Measurements from ENCODE around the gene MFSD11.
"Not testable (repeated sequence)": the region's sequence is repeated elsewhere in the genome, so short reads cannot be mapped to it uniquely, and the experiment has no call there.

The MFSD11 gene

DNA sequence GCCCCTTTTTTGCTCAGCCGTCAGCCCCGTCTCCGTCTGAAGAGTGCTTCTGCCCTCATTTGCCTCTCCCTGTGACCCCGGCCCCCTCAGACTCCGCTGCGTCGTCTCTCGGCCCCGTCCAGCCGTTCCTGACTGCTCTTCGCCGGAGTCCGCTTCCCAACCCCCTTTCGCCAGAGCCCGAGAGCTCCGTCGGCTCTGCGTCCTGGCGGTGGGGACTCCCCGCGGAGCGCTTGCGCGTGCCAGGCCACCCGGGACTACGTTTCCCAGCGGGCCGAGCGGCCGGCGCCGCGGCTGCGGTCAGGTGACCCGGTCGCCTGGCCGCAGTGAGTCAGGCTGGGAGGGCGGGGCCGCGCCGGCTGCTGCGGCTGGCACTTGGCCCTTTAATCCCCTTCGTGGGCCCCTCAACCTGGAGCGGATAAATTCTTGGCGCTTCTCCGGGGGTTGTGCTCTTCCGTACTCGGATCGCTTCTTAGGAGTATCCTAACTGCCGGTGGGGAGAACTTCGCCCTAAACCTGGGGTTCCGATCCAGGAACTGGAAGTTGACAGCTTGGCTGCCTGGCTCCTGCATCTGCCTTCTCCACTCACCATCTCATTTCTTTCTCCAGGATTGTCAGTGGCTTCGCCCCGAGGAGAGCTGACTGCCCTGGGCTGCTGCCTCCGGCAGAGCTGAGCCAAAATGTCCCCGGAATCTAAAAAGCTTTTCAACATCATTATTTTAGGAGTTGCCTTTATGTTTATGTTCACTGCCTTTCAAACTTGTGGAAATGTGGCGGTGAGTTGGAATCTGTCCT lies at the start of gene MFSD11:
TSS of gene MFSD11 (plus strand) at position 444 of the 792 bp plus-strand sequence. CDS start at position 678, 234 bp downstream.
- FAIRE-seq (no peak), DNase-seq (ENCODE audit: extremely low spot score, insufficient read length, low read depth) (peak; percentile 83)

- no peak for DNase-seq (ENCODE audit: extremely low spot score, insufficient read length, low read depth)
- no peak for FAIRE-seq
These were observed 49.7 kb upstream of the MFSD11 start for GRCh38 chr17:76688165-76688622.

- FAIRE-seq (no peak), DNase-seq (ENCODE audit: extremely low spot score, insufficient read length, low read depth) (no peak)
These were observed 48.1 kb upstream of the MFSD11 start for GRCh38 chr17:76689859-76690258.

DNA sequence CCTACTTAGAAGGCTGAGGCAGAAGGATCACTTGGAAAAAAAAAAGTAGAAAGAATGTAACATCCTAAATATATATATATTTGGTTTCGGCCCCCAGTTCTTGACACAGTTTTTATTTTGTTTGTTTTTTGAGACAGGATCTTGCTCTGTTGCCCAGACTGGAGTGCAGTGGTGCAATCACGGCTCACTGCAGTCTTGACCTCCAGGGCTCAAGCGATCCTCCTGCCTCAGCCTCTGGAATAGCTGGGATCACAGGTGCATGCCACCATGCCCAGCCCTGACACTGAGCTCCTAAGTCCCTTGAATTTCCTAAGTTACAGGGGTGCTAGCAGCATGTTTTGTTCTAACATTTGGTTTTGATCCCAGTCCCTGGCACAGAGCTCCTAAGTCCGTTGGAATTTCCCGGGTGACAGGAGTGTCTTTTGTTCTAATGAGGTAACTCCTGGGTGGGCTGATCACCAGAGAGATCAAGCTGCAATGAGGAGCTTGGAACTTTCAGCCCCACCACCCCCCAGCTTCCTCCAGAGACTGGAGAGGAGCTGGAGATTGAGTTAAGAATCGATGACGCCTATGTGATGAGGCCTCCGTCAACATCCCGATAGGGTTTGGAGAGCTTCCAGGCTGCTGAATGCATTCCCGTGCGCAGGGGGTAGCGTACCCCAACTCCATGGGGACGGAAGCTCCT lies 47.2 kb upstream of the MFSD11 start:
- DNase-seq (ENCODE audit: extremely low spot score, insufficient read length, low read depth) (no peak), FAIRE-seq (no peak)

DNA sequence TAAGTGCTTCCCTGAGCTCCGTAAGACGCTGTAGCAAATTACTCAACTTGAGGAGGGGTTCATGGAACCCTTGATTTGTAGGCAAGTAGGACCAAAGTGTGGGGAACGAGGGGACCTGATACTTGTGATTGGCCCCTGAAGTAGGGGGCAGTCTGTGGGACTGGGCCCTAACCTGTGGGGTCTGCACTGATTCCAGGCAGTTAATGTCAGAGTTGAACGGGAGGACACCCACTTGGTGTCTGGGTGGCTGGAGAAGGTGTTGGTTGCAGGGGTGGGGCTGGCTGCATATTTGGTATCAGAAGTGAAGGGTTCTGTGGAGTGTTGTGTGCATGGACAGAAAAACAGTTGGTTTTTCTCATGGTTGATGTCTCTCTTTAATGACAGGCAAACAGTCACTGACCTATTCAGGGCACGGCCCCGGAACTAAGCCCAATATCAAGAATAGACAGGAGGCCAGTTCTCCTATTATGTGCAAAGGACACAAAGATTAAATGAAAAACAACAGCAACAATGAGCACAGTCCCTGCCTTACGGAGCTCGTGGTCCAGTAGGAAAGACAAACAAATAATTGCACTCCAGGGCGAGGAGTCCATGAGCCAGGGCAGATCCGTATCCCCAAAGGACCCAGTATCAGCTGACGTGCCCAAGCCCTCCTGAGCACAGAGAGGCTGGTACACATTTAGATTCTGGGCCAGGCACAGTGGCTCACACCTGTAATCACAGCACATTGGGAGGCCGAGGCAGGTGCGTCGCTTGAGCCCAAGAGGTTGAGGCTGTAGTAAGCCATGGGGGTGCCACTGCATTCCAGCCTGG lies 46.3 kb upstream of the MFSD11 start:
- FAIRE-seq = no peak
- no peak for DNase-seq (ENCODE audit: extremely low spot score, insufficient read length, low read depth)

DNA sequence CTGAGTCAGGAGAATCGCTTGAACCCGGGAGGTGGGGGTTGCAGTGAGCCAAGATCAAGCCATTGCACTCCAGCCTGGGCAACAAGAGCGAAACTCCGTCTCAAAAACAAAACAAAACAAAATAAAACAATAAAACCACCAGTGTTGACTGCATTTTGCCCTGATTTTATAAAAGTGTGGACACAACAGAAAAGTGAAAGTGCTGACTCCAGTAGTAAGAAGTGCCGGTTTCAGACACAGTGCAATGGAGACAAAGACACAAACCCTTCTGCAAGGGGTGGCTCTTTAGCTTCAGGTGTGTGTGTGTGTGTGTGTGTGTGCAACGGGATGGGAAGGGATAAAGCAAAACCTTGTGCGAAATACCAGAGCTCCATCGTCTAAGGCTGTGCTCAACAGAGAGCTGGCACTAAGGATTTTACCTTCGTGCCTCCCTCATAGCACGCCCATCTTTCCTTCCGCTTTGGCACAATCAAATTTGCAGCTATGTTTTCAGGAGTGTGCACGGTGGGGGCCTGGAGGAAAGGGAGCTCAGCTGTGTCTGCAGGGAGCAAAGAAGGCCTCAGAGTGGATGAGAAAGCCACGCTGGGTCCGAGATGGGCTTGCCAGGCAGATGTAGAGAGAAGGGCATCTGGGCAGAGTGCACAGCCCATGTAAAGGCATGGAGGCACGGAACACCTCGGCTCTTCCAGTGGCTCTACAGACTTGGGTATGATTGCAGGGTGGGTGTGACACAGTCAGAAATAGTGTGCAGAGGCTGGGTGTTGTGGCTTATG lies 42.7 kb upstream of the MFSD11 start:
- DNase-seq (ENCODE audit: extremely low spot score, insufficient read length, low read depth) = no peak
- no peak for FAIRE-seq

GRCh38 chr17:76696763-76697701 lies 40.9 kb upstream of the MFSD11 start:
- peak; percentile 92 for FAIRE-seq
- DNase-seq (ENCODE audit: extremely low spot score, insufficient read length, low read depth) = peak; percentile 65

GRCh38 chr17:76697702-76698465 lies 40.0 kb upstream of the MFSD11 start:
- FAIRE-seq (no peak), DNase-seq (ENCODE audit: extremely low spot score, insufficient read length, low read depth) (no peak)

- not testable (repeated sequence) for DNase-seq (ENCODE audit: extremely low spot score, insufficient read length, low read depth); FAIRE-seq
These were observed 39.4 kb upstream of the MFSD11 start for GRCh38 chr17:76698466-76698977.

GRCh38 chr17:76700270-76700616 lies 37.7 kb upstream of the MFSD11 start:
- no peak for DNase-seq (ENCODE audit: extremely low spot score, insufficient read length, low read depth)
- FAIRE-seq = no peak

DNA sequence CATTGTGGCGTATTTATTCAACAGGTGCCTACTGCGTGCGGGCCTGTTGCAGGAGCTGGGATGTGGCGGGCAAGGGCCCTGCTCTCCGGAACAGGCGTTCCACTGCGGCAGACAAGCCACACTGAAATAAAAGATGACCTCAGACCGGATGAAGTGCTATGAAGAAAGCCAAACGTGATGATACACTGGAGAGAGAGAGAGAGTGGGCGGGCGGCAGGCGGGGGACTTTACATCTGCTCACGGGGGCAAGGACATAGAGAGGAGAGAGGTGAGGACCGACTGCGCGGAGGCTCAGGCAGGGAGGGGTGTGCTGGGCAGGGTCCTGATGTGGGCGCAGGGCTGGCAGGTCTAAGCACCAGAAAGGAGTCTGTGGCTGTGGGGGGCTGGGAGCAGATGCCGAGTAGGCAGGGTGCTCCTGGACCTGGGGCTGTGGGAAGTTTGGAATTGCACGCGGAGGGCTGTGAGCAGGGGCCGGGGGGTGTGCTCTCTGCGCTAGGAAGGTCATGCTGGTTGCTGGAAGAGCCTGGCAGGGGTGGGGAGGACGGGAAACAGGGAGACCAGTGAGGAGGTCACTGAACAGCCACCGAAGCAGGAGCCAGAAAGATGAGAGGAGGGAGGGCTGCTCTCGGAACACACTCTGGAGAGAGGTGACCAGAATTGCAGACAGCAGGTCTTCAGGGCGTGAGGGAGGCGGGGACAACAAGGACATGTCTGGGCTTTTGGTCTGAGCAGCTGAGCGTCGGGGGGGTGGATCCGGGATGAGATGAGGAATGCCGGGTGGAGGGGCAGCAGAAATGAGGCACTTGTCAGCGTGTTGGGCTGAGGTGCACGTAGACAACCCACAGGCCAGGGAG lies 37.1 kb upstream of the MFSD11 start:
- FAIRE-seq = no peak

DNA sequence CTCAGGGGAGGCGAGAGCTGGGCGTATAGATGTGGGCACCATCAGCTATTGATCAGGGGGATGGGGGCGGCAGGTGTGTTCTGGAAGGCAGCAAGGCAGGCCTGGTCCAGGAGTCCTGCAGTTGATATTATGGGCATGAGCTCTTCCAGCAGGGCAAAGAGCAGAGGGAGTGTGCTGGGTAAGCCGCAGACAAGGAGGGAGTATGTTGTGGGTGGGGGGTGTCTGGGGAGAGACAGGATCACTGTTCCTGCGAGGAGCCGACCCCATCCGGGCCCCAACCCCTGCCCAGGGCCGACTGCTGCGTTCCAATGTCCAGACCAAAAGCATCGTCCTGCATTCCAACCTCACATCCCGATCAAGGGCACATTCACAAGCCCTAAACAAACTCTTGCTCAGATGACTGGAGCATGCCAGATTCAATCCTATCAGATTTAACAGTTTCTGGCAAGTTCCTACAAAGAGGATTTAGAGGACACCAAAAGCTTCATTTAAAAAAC lies 36.4 kb upstream of the MFSD11 start:
- FAIRE-seq (no peak), DNase-seq (ENCODE audit: extremely low spot score, insufficient read length, low read depth) (no peak)

More for the DNA sequence above, 37.1 kb upstream of the MFSD11 start:
- no peak for DNase-seq (ENCODE audit: extremely low spot score, insufficient read length, low read depth)

- FAIRE-seq = no peak
- no peak for DNase-seq (ENCODE audit: extremely low spot score, insufficient read length, low read depth)
These were observed 35.8 kb upstream of the MFSD11 start for GRCh38 chr17:76702076-76702475.

DNA sequence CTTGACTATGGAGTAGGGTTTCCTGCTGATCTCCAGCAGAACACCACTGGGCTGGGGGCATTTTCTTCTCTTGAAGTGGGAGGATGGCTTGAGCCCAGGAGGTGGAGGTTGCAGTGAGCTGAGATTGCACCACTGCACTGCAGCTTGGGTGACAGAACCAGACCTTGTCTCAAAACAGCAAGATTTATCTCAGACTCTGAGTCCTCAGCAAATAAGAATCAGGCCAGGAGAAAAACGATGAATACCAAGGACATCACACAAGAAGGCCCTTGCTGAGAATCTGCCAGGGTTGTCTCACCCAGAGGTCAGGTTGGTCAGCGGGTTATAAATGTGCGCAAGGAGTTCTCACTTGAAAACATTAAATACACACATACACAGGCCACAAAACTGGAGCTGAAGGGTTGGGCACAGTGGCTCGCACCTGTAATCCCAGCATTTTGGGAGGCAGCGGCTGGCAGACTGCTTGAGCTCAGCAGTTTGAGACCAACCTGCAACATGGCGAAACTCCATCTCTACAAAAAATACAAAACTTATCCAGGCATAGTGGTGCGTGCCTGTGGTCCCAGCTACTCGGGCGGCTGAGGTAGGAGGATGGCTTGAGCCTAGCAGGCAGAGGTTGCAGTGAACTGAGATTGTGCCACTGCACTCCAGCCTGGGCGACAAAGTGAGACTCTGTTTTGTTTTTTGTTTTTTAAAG lies 34.8 kb upstream of the MFSD11 start:
- DNase-seq (ENCODE audit: extremely low spot score, insufficient read length, low read depth) (no peak), FAIRE-seq (no peak)

GRCh38 chr17:76704805-76705204 lies 33.1 kb upstream of the MFSD11 start:
- no peak for DNase-seq (ENCODE audit: extremely low spot score, insufficient read length, low read depth)
- FAIRE-seq = no peak

DNA sequence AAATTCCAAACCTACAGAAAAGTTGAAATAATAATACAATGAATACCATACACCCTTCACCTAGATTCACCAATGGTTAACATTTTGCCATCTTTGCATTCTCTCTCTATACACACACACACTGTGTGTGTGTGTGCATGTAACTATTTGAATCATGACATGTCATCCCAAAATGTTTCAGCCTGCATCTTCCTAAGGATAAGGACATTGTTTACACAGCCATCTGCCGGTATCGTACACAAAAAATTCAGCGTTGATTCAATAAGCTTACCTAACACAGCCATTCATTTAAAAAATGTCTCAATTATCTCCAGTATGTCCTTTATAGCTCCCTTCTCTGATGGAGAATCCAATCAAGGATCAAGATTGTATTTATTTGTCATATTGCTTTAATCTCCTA lies 31.1 kb upstream of the MFSD11 start:
- FAIRE-seq (no peak), DNase-seq (ENCODE audit: extremely low spot score, insufficient read length, low read depth) (no peak)

Measured in GM18507 (cell line).